Liver (tissue), 9 donors: ENCODE data around the gene TRIM41. TPM values are rescaled to one million over a fixed set of nuclear protein-coding genes. Genes with fewer than 3 reads are reported as not detected.

ENCODE experiments used
- DNase-seq: peaks from one replicate; pipeline ENCODE4 v3.0.0-alpha.2; 2017; ENCODE audit warnings: low spot score
- H3K27ac ChIP-seq, 2 donors: one replicate each; pipeline ENCODE4 v1.7.0; 2013; ENCODE audit warnings: inconsistent platforms in 2 of 2, low read length in 2 of 2, control low read depth in 1 of 2, low read depth in 1 of 2, mild to moderate bottlenecking in 1 of 2
- H3K27me3 ChIP-seq, 4 donors: one replicate each; pipeline versions ENCODE4 v1.6.1 to v1.7.0; 2013; ENCODE audit warnings: low read length in 3 of 4, inconsistent platforms in 1 of 4, mild to moderate bottlenecking in 1 of 4, moderate library complexity in 1 of 4; ENCODE audit not compliant: control insufficient read depth in 4 of 4, insufficient read depth in 4 of 4
- H3K36me3 ChIP-seq, 4 donors: one replicate each; pipeline versions ENCODE4 v1.6.1 to v1.7.0; 2013; ENCODE audit warnings: low read length in 3 of 4, mild to moderate bottlenecking in 3 of 4, low read depth in 1 of 4, moderate library complexity in 1 of 4; ENCODE audit not compliant: control insufficient read depth in 4 of 4, insufficient read depth in 3 of 4
- H3K4me1 ChIP-seq, 4 donors: one replicate each; pipeline versions ENCODE4 v1.6.1 to v1.7.0; 2013; ENCODE audit warnings: low read length in 3 of 4, mild to moderate bottlenecking in 3 of 4, moderate library complexity in 1 of 4; ENCODE audit not compliant: control insufficient read depth in 4 of 4, insufficient read depth in 4 of 4
- H3K4me3 ChIP-seq, 3 donors: one replicate each; pipeline versions ENCODE4 v1.6.1 to v1.7.0; 2013; ENCODE audit warnings: low read length in 3 of 3, control low read depth in 1 of 3, low read depth in 1 of 3, mild to moderate bottlenecking in 1 of 3
- H3K9ac ChIP-seq, 2 donors: one replicate each; pipeline ENCODE4 v1.7.0; 2013; ENCODE audit warnings: low read length in 2 of 2, mild to moderate bottlenecking in 2 of 2, moderate library complexity in 2 of 2, control low read depth in 1 of 2, low read depth in 1 of 2
- H3K9me3 ChIP-seq, 4 donors: one replicate each; pipeline versions ENCODE4 v1.6.1 to v1.7.0; 2013; ENCODE audit warnings: low read length in 3 of 4; ENCODE audit not compliant: control insufficient read depth in 4 of 4
- EGR1 ChIP-seq, 2 donors: IDR thresholded peaks; 2 replicates each; pipeline ENCODE4 v1.6.1; 2016 to 2018; ENCODE audit warnings: antibody characterized with exemption in 2 of 2, low read depth in 2 of 2
- FOXA1 ChIP-seq: IDR thresholded peaks from 2 replicates; pipeline ENCODE4 v1.6.1; 2016; ENCODE audit warnings: antibody characterized with exemption
- FOXA2 ChIP-seq: IDR thresholded peaks from 2 replicates; pipeline ENCODE4 v1.6.1; 2016; ENCODE audit warnings: antibody characterized with exemption
- HNF4A ChIP-seq, 2 donors: conservative IDR thresholded peaks; 2 replicates each; pipeline ENCODE4 v1.6.1; 2016; ENCODE audit warnings: antibody characterized with exemption in 2 of 2, mild to moderate bottlenecking in 2 of 2
- HNF4G ChIP-seq: IDR thresholded peaks from 2 replicates; pipeline ENCODE4 v1.6.1; 2016; ENCODE audit warnings: antibody characterized with exemption
- JUND ChIP-seq, 2 donors: IDR thresholded peaks; 2 replicates each; pipeline ENCODE4 v1.6.1; 2016; ENCODE audit warnings: antibody characterized with exemption in 2 of 2
- NR2F2 ChIP-seq: IDR thresholded peaks from 2 replicates; pipeline ENCODE4 v1.6.1; 2016; ENCODE audit warnings: antibody characterized with exemption
- SP1 ChIP-seq: IDR thresholded peaks from 2 replicates; pipeline ENCODE4 v1.6.1; 2018; ENCODE audit warnings: antibody characterized with exemption, mild to moderate bottlenecking
- YY1 ChIP-seq: IDR thresholded peaks from 2 replicates; pipeline ENCODE4 v1.6.1; 2016; ENCODE audit warnings: antibody characterized with exemption, mild to moderate bottlenecking
- WGBS: extraction: QIAGEN DNeasy Blood & Tissue Kit; methylation state at CpG from one replicate; pipeline ENCODE4 v1.1.7; 2013; 5-methylcytosine and 5-hydroxymethylcytosine counted together
- polyA plus RNA-seq, 2 donors: library from polyadenylated mRNA; stranded (reverse) in 1 of 2; unstranded in 1 of 2; fragments of 200-250 nt in 1 of 2; fragments of >200 nt in 1 of 2; fragmentation: Nextera tagmentation in 1 of 2; extraction: Ambion mirVana in 1 of 2; gene quantifications; one replicate each; pipeline versions ENCODE4 v1.2.1 to v1.2.3, GENCODE V29; 2013 to 2015
- total RNA-seq, 2 donors: library from RNA; depleted of rRNA; stranded (reverse); fragments of >200 nt; gene quantifications; one replicate each; pipeline ENCODE4 v1.2.3, GENCODE V29; 2014
- TF ChIP-seq, protein P1 (sequence below): IDR thresholded peaks from 2 replicates; pipeline ENCODE4 v1.6.1; 2016; ENCODE audit warnings: antibody characterized with exemption
- TF ChIP-seq, protein P2 (sequence below): IDR thresholded peaks from 2 replicates; pipeline ENCODE4 v1.6.1; 2016; ENCODE audit warnings: antibody characterized with exemption
- TF ChIP-seq, protein P3 (sequence below): IDR thresholded peaks from 2 replicates; pipeline ENCODE4 v1.6.1; 2016; ENCODE audit warnings: antibody characterized with exemption
- TF ChIP-seq, protein P4 (sequence below): fragments of 150-350 bp; IDR thresholded peaks from 2 replicates; pipeline ENCODE4 v1.5.1; 2017; ENCODE audit warnings: improper control_type of control experiment, low read depth, low read length; ENCODE audit not compliant: missing input control
- TF ChIP-seq, protein P5 (sequence below): IDR thresholded peaks from 2 replicates; pipeline ENCODE4 v1.6.1; 2016; ENCODE audit warnings: antibody characterized with exemption, mild to moderate bottlenecking
- donor health status: healthy.
- donor health status: healthy.
- donor health status: healthy.
- donor health status: healthy.
- donor health status: healthy.

Gene TRIM41
- total and polyA plus RNA-seq, 4 donors = 2.8 to 14.1 (median 11.0) TPM

DNA sequence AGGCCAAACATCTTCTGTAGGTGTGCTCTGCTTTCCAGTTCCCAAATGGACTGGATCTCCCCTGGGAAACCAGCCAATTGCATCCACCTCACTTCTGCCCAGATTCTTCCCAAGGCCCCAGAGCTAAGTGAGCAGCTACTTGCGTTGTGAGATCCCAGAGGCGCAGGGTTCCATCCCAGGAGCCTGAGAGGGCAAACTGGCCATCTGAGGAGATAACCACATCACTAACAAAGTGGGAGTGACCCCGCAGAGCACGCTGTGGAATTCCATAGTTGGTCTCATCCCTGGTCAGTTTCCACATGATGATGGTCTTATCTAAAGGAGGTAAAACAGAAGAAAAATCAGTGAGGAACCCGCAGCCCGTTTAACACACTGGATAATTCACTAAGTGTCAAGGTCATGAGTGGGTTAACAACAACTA, 19.0 kb downstream of the TRIM41 start:
- no peaks in the 10 kb centered on the region for H3K9me3 ChIP-seq
- H3K36me3 ChIP-seq = peaks cover 25 to 44% (median 36%) of the 10 kb centered on the region in 4 donors
- H3K9ac ChIP-seq = peak overlapping the region; percentile 2 to 93
- H3K4me3 ChIP-seq = peak overlapping the region; percentile 63 to 99 (median 86)
- no peak for DNase-seq
- H3K27ac ChIP-seq = peak overlapping the region in 1 of 2 donors; percentile 11
- H3K4me1 ChIP-seq = peaks cover 6 to 40% (median 27%) of the 10 kb centered on the region in 4 donors
- no peaks in the 10 kb centered on the region for H3K27me3 ChIP-seq
- 50% methylated on average over 6 of the region's 6 CpGs for WGBS
- no peak for TF ChIP-seq FOXA2
- TF ChIP-seq, protein P1, sequence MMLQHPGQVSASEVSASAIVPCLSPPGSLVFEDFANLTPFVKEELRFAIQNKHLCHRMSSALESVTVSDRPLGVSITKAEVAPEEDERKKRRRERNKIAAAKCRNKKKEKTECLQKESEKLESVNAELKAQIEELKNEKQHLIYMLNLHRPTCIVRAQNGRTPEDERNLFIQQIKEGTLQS = no peak

DNA sequence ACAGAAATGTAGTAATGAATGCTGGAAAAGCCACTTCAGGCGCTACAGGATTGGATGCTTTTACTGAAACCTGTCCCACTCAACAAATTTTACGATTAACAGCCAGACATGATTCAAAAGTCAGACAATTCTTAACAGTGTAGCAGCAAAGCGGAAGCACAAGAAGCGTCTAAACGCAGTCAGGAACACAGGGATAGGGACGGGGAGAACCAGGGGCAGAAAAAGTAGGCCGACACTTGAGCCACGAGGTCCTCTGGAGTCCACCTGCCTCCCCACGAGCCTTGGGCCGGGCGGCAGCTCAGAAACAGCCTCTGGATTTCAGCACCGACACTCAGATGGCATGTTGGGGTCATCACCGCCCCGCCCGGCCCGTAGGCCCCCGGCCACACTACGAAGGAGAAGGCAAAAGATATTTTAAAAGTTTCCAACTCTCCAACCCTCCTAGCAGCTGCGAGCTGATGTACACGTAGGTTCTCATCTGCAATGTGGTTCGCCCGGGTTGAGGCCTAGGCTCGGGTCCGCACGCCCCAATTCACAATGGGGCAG, 20.0 kb downstream of the TRIM41 start:
- no peaks in the 10 kb centered on the region for H3K9me3 ChIP-seq
- H3K36me3 ChIP-seq = peaks cover 20 to 33% (median 26%) of the 10 kb centered on the region in 4 donors
- peak overlapping the region; percentile 95 to 96 for H3K27ac ChIP-seq
- no peaks in the 10 kb centered on the region for H3K27me3 ChIP-seq
- peak overlapping the region; percentile 63 to 99 (median 86) for H3K4me3 ChIP-seq
- no peak for TF ChIP-seq EGR1 (IDR thresholded peaks at IDR 0.05; ENCODE audit: low read depth in 2 of 2)
- TF ChIP-seq, protein P2, sequence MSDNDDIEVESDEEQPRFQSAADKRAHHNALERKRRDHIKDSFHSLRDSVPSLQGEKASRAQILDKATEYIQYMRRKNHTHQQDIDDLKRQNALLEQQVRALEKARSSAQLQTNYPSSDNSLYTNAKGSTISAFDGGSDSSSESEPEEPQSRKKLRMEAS = no peak
- no peak for TF ChIP-seq YY1
- no peak for TF ChIP-seq FOXA2
- TF ChIP-seq, protein P1 = no peak
- TF ChIP-seq, protein P3, sequence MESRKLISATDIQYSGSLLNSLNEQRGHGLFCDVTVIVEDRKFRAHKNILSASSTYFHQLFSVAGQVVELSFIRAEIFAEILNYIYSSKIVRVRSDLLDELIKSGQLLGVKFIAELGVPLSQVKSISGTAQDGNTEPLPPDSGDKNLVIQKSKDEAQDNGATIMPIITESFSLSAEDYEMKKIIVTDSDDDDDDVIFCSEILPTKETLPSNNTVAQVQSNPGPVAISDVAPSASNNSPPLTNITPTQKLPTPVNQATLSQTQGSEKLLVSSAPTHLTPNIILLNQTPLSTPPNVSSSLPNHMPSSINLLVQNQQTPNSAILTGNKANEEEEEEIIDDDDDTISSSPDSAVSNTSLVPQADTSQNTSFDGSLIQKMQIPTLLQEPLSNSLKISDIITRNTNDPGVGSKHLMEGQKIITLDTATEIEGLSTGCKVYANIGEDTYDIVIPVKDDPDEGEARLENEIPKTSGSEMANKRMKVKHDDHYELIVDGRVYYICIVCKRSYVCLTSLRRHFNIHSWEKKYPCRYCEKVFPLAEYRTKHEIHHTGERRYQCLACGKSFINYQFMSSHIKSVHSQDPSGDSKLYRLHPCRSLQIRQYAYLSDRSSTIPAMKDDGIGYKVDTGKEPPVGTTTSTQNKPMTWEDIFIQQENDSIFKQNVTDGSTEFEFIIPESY = no peak
- no peak for TF ChIP-seq JUND (IDR thresholded peaks at IDR 0.05)
- no peak for TF ChIP-seq HNF4G
- TF ChIP-seq NR2F2 = no peak
- TF ChIP-seq SP1 = no peak
- no peak for TF ChIP-seq FOXA1
- TF ChIP-seq, protein P4, sequence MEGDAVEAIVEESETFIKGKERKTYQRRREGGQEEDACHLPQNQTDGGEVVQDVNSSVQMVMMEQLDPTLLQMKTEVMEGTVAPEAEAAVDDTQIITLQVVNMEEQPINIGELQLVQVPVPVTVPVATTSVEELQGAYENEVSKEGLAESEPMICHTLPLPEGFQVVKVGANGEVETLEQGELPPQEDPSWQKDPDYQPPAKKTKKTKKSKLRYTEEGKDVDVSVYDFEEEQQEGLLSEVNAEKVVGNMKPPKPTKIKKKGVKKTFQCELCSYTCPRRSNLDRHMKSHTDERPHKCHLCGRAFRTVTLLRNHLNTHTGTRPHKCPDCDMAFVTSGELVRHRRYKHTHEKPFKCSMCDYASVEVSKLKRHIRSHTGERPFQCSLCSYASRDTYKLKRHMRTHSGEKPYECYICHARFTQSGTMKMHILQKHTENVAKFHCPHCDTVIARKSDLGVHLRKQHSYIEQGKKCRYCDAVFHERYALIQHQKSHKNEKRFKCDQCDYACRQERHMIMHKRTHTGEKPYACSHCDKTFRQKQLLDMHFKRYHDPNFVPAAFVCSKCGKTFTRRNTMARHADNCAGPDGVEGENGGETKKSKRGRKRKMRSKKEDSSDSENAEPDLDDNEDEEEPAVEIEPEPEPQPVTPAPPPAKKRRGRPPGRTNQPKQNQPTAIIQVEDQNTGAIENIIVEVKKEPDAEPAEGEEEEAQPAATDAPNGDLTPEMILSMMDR = no peak
- TF ChIP-seq HNF4A (conservative IDR thresholded peaks at IDR 0.05) = no peak
- TF ChIP-seq, protein P5, sequence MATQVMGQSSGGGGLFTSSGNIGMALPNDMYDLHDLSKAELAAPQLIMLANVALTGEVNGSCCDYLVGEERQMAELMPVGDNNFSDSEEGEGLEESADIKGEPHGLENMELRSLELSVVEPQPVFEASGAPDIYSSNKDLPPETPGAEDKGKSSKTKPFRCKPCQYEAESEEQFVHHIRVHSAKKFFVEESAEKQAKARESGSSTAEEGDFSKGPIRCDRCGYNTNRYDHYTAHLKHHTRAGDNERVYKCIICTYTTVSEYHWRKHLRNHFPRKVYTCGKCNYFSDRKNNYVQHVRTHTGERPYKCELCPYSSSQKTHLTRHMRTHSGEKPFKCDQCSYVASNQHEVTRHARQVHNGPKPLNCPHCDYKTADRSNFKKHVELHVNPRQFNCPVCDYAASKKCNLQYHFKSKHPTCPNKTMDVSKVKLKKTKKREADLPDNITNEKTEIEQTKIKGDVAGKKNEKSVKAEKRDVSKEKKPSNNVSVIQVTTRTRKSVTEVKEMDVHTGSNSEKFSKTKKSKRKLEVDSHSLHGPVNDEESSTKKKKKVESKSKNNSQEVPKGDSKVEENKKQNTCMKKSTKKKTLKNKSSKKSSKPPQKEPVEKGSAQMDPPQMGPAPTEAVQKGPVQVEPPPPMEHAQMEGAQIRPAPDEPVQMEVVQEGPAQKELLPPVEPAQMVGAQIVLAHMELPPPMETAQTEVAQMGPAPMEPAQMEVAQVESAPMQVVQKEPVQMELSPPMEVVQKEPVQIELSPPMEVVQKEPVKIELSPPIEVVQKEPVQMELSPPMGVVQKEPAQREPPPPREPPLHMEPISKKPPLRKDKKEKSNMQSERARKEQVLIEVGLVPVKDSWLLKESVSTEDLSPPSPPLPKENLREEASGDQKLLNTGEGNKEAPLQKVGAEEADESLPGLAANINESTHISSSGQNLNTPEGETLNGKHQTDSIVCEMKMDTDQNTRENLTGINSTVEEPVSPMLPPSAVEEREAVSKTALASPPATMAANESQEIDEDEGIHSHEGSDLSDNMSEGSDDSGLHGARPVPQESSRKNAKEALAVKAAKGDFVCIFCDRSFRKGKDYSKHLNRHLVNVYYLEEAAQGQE = no peak
- H3K4me1 ChIP-seq = peaks cover 10 to 46% (median 34%) of the 10 kb centered on the region in 4 donors
- peak overlapping the region; percentile 93 for H3K9ac ChIP-seq
- WGBS = under 1% methylated on average over 25 of the region's 25 CpGs
- no peak for DNase-seq
